ENCODE data around the gene GPC5.

GRCh38 chr13:91401920-91402319 is 3.5 kb downstream of the GPC5 start:
- TF ChIP-seq BHLHE40 (IDR thresholded peaks at IDR 0.05; ENCODE audit: low read depth, low read length) = no peak
- TF ChIP-seq ZSCAN20 (CRISPR knock-in tag; IDR thresholded peaks at IDR 0.05) = no peak
- no peak for TF ChIP-seq ZC3H11A (IDR thresholded peaks at IDR 0.05)
- TF ChIP-seq CTCF (IDR thresholded peaks at IDR 0.05) = no peak
- no peak for TF ChIP-seq POLR2A (IDR thresholded peaks at IDR 0.05; ENCODE audit: low read length)
- no peak for TF ChIP-seq CEBPB (IDR thresholded peaks at IDR 0.05)
- no peak for TF ChIP-seq FOSL2 (IDR thresholded peaks at IDR 0.05)
- TF ChIP-seq FOSL2 (CRISPR knock-in tag; IDR thresholded peaks at IDR 0.05) = no peak
- no peak for TF ChIP-seq POLR2AphosphoS2 (conservative IDR thresholded peaks at IDR 0.05; ENCODE audit: low read length)

Measured in A549 (cell line).